ACC112 (cell line): ENCODE data around the gene DCBLD2.
"Not testable (repeated sequence)": the region's sequence is repeated elsewhere in the genome, so short reads cannot be mapped to it uniquely, and the experiment has no call there.

Experiments used
- H2AFZ ChIP-seq: fragments of 200-600 bp; sonication (generic); one replicate; pipeline ENCODE4 v1.6.0; 2017; ENCODE audit warnings: antibody characterized with exemption, low read length; ENCODE audit not compliant: unreplicated experiment
- H3K27ac ChIP-seq: fragments of 200-600 bp; sonication (generic); 2 replicates; pipeline ENCODE4 v1.5.1; 2014; ENCODE audit warnings: low read depth, mild to moderate bottlenecking, antibody characterized with exemption, low read length, moderate library complexity
- H3K27me3 ChIP-seq: fragments of 200-600 bp; sonication (generic); 2 replicates; pipeline ENCODE4 v1.6.1; 2014; ENCODE audit warnings: mild to moderate bottlenecking, antibody characterized with exemption, low read length, moderate library complexity, mixed read lengths; ENCODE audit not compliant: insufficient read depth
- H3K36me3 ChIP-seq: fragments of 200-600 bp; sonication (generic); 2 replicates; pipeline ENCODE4 v1.6.1; 2016; ENCODE audit warnings: mild to moderate bottlenecking, antibody characterized with exemption, low read length, moderate library complexity, mixed read lengths; ENCODE audit not compliant: insufficient read depth
- H3K4me1 ChIP-seq: fragments of 200-600 bp; sonication (generic); one replicate; pipeline ENCODE4 v1.6.1; 2016; ENCODE audit warnings: low read length, mixed read lengths; ENCODE audit not compliant: insufficient read depth, unreplicated experiment, control insufficient read depth
- H3K4me3 ChIP-seq: fragments of 200-600 bp; sonication (generic); 2 replicates; pipeline ENCODE4 v1.5.1; 2014; ENCODE audit warnings: mild to moderate bottlenecking, low read depth, low read length
- H3K79me2 ChIP-seq: fragments of 200-600 bp; sonication (generic); one replicate; pipeline ENCODE4 v1.6.0; 2016; ENCODE audit warnings: low read length; ENCODE audit not compliant: control insufficient read depth, unreplicated experiment, insufficient read depth

DCBLD2 gene

GRCh38 chr3:98890965-98891910 lies 10.3 kb downstream of the DCBLD2 start:
- Histone ChIP-seq H3K4me3 (peak overlapping the region; percentile 99), H3K79me2 (peaks cover 99% of the 10 kb centered on the region), H3K36me3 (peaks cover 38% of the 10 kb centered on the region), H3K27me3 (no peaks in the 10 kb centered on the region), H2AFZ (no peak overlapping the region), H3K27ac (peak overlapping the region; percentile 41), H3K4me1 (peaks cover 97% of the 10 kb centered on the region)

- Histone ChIP-seq H3K79me2 (peaks cover 99% of the 10 kb centered on the region), H3K36me3 (peaks cover 33% of the 10 kb centered on the region), H3K27me3 (no peaks in the 10 kb centered on the region), H2AFZ (no peak overlapping the region), H3K4me1 (peaks cover 96% of the 10 kb centered on the region), H3K27ac (peak overlapping the region; percentile 41), H3K4me3 (peak overlapping the region; percentile 56)
Observed at GRCh38 chr3:98890181-98890835, 11.2 kb downstream of the DCBLD2 start.

- Histone ChIP-seq H3K27ac (peak overlapping the region; percentile 41; the same call in 1 of the 2 replicates), H3K36me3 (peaks cover 26% of the 10 kb centered on the region), H3K79me2 (peaks cover 98% of the 10 kb centered on the region)
Observed at GRCh38 chr3:98887684-98888083, 13.8 kb downstream of the DCBLD2 start.

GRCh38 chr3:98886525-98886924 lies 15.0 kb downstream of the DCBLD2 start:
- H3K4me1 ChIP-seq = peaks cover 73% of the 10 kb centered on the region
- no peak overlapping the region for H2AFZ ChIP-seq
- peak overlapping the region; percentile 58 for H3K27ac ChIP-seq
- H3K79me2 ChIP-seq = peaks cover 96% of the 10 kb centered on the region
- H3K36me3 ChIP-seq = peaks cover 33% of the 10 kb centered on the region
- peak overlapping the region; percentile 52 for H3K4me3 ChIP-seq
- no peaks in the 10 kb centered on the region for H3K27me3 ChIP-seq

More at GRCh38 chr3:98887684-98888083, 13.8 kb downstream of the DCBLD2 start:
- peak overlapping the region; percentile 56 for H3K4me3 ChIP-seq
- H2AFZ ChIP-seq = no peak overlapping the region
- H3K27me3 ChIP-seq = no peaks in the 10 kb centered on the region
- peaks cover 85% of the 10 kb centered on the region for H3K4me1 ChIP-seq

GRCh38 chr3:98885851-98886250 lies 15.6 kb downstream of the DCBLD2 start:
- no peaks in the 10 kb centered on the region for H3K27me3 ChIP-seq
- H2AFZ ChIP-seq = no peak overlapping the region
- H3K79me2 ChIP-seq = peaks cover 96% of the 10 kb centered on the region
- H3K36me3 ChIP-seq = peaks cover 37% of the 10 kb centered on the region
- peak overlapping the region; percentile 58 for H3K27ac ChIP-seq
- peak overlapping the region; percentile 52 for H3K4me3 ChIP-seq
- H3K4me1 ChIP-seq = peaks cover 66% of the 10 kb centered on the region

GRCh38 chr3:98884675-98885371 lies 16.7 kb downstream of the DCBLD2 start:
- Histone ChIP-seq H3K27ac (peak overlapping the region; percentile 58), H3K79me2 (peaks cover 96% of the 10 kb centered on the region), H2AFZ (no peak overlapping the region), H3K4me1 (peaks cover 56% of the 10 kb centered on the region), H3K4me3 (peak overlapping the region; percentile 52), H3K36me3 (peaks cover 44% of the 10 kb centered on the region), H3K27me3 (no peaks in the 10 kb centered on the region)

GRCh38 chr3:98882614-98883333 lies 18.7 kb downstream of the DCBLD2 start:
- peaks cover 40% of the 10 kb centered on the region for H3K36me3 ChIP-seq
- H3K4me1 ChIP-seq = peaks cover 44% of the 10 kb centered on the region
- not testable (repeated sequence) for H3K27ac ChIP-seq, H2AFZ ChIP-seq, H3K27me3 ChIP-seq, H3K4me3 ChIP-seq
- H3K79me2 ChIP-seq = peaks cover 95% of the 10 kb centered on the region

GRCh38 chr3:98877132-98877531 lies 24.4 kb downstream of the DCBLD2 start:
- Histone ChIP-seq H3K27me3 (no peaks in the 10 kb centered on the region), H3K79me2 (peaks cover 97% of the 10 kb centered on the region), H3K4me3 (no peak overlapping the region), H3K36me3 (peaks cover 85% of the 10 kb centered on the region), H3K4me1 (peaks cover 55% of the 10 kb centered on the region), H3K27ac (peak overlapping the region; percentile 7; the same call in 1 of the 2 replicates), H2AFZ (no peak overlapping the region)

- Histone ChIP-seq H3K27me3 (no peaks in the 10 kb centered on the region), H3K4me1 (peaks cover 61% of the 10 kb centered on the region), H2AFZ (no peak overlapping the region), H3K27ac (peak overlapping the region; percentile 11), H3K4me3 (no peak overlapping the region), H3K36me3 (peaks cover 87% of the 10 kb centered on the region), H3K79me2 (peaks cover 98% of the 10 kb centered on the region)
Observed at GRCh38 chr3:98875535-98875934, 26.0 kb downstream of the DCBLD2 start.
